Tibial nerve (tissue), 3 donors: ENCODE measurements around the gene MYPN.

Source experiments
- CTCF ChIP-seq, 5 experiments: fragments of 200-600 bp in 3 of 5; fragments of 450-650 bp in 2 of 5; sonication (generic) in 3 of 5; IDR thresholded peaks; one replicate each; pipeline ENCODE4 v1.5.1; 2016 to 2019; ENCODE audit warnings: antibody characterized with exemption in 5 of 5, mild to moderate bottlenecking in 3 of 5, moderate library complexity in 2 of 5
- POLR2A ChIP-seq, 2 donors: fragments of 450-650 bp; IDR thresholded peaks; one replicate each; pipeline ENCODE4 v1.6.1; 2017; ENCODE audit warnings: antibody characterized with exemption in 2 of 2, mild to moderate bottlenecking in 2 of 2, moderate library complexity in 2 of 2

GRCh38 chr10:68086910-68087684, 22.2 kb upstream of the MYPN start:
- TF ChIP-seq CTCF (IDR thresholded peaks at IDR 0.05) (no peak), POLR2A (IDR thresholded peaks at IDR 0.05) (no peak)
